ENCODE data around the gene PBX4. TPM values are rescaled to one million over a fixed set of nuclear protein-coding genes. Genes with fewer than 3 reads are reported as not detected.

The PBX4 gene
- total RNA-seq, 1 donor from 2014 or later: 3.4 TPM

GRCh38 chr19:19561946-19562664, 56.4 kb downstream of the PBX4 start:
- no peaks in the 10 kb centered on the region for H3K9me3 ChIP-seq
- no peak overlapping the region for H3K4me3 ChIP-seq
- H3K27ac ChIP-seq: no peak overlapping the region
- DNase-seq (no peak), ATAC-seq (no peak)
- intact Hi-C loops (cut with DNase I): no loop called here
- no peaks in the 10 kb centered on the region for H3K27me3 ChIP-seq
- H3K36me3 ChIP-seq: no peaks in the 10 kb centered on the region
- H3K4me1 ChIP-seq: no peaks in the 10 kb centered on the region
- TF ChIP-seq CTCF (IDR thresholded peaks at IDR 0.05): no peak

GRCh38 chr19:19559931-19560330, 58.6 kb downstream of the PBX4 start:
- H3K4me3 ChIP-seq: no peak overlapping the region
- intact Hi-C loops (cut with DNase I): no loop called here

GRCh38 chr19:19558636-19559035, 59.9 kb downstream of the PBX4 start:
- Histone ChIP-seq H3K27ac (no peak overlapping the region), H3K36me3 (no peaks in the 10 kb centered on the region), H3K9me3 (no peaks in the 10 kb centered on the region), H3K4me3 (no peak overlapping the region), H3K27me3 (no peaks in the 10 kb centered on the region), H3K4me1 (no peaks in the 10 kb centered on the region)
- ATAC-seq (no peak), DNase-seq (no peak)
- intact Hi-C loops (cut with DNase I): no loop called here
- TF ChIP-seq CTCF (IDR thresholded peaks at IDR 0.05): no peak

More at GRCh38 chr19:19559931-19560330, 58.6 kb downstream of the PBX4 start:
- H3K27me3 ChIP-seq: no peaks in the 10 kb centered on the region
- DNase-seq: no peak
- no peak overlapping the region for H3K27ac ChIP-seq
- H3K9me3 ChIP-seq: no peaks in the 10 kb centered on the region
- no peak for ATAC-seq
- H3K36me3 ChIP-seq: no peaks in the 10 kb centered on the region
- no peaks in the 10 kb centered on the region for H3K4me1 ChIP-seq
- TF ChIP-seq CTCF (IDR thresholded peaks at IDR 0.05): no peak

- ATAC-seq: no peak
- Histone ChIP-seq H3K4me3 (no peak overlapping the region), H3K27me3 (no peaks in the 10 kb centered on the region), H3K36me3 (no peaks in the 10 kb centered on the region), H3K4me1 (no peaks in the 10 kb centered on the region), H3K9me3 (no peaks in the 10 kb centered on the region), H3K27ac (no peak overlapping the region)
- no peak for TF ChIP-seq CTCF (IDR thresholded peaks at IDR 0.05)
- no peak for DNase-seq
- intact Hi-C loops (cut with DNase I): no loop called here
These were observed 60.4 kb downstream of the PBX4 start for GRCh38 chr19:19558055-19558454.

- Histone ChIP-seq H3K4me1 (no peaks in the 10 kb centered on the region), H3K9me3 (no peaks in the 10 kb centered on the region), H3K27me3 (peaks cover 8% of the 10 kb centered on the region), H3K27ac (no peak overlapping the region), H3K36me3 (no peaks in the 10 kb centered on the region), H3K4me3 (no peak overlapping the region)
- peak; percentile 82 for TF ChIP-seq CTCF (IDR thresholded peaks at IDR 0.05)
- intact Hi-C loops (cut with DNase I): no loop called here
- DNase-seq (peak; percentile 76), ATAC-seq (peak; percentile 77)
These were observed 64.1 kb downstream of the PBX4 start for GRCh38 chr19:19554074-19555023.
